IMR-90 (cell line): ENCODE data around the gene CST9. TPM values are rescaled to one million over a fixed set of nuclear protein-coding genes. Genes with fewer than 3 reads are reported as not detected.

Source experiments
- ATAC-seq: fragments of 200-7000 bp; cut with Tn5 transposase; 2 replicates; pipeline ENCODE4 v1.9.1; 2020; ENCODE audit warnings: low read depth, mild to moderate bottlenecking, moderate library complexity
- BruUV-seq: library from RNA; stranded (reverse); fragments of 400-500 nt; replicated peaks from 2 replicates; lab custom pipeline; 2021; lab: Mats Ljungman, UMichigan
- CTCF ChIA-PET: fragments of 300-600 bp; formaldehyde crosslinking; extraction: SDS; loops from one replicate; lab custom pipeline; 2021; ENCODE audit warnings: antibody characterized with exemption; lab: Yijun Ruan, JAX
- POLR2A ChIA-PET: fragments of 300-600 bp; sonication (Branson Sonifier 250); formaldehyde crosslinking; loops from one replicate; lab custom pipeline; 2022; ENCODE audit warnings: antibody characterized with exemption; ENCODE audit not compliant: unreplicated experiment; lab: Charles Lee
- DNase-seq: peaks from one replicate; pipeline ENCODE4 v3.0.0; 2013
- H2AFZ ChIP-seq: replicated peaks from 2 replicates; pipeline ENCODE3; 2013; ENCODE audit warnings: low read length, mild to moderate bottlenecking; ENCODE audit not compliant: poor library complexity
- H2AK5ac ChIP-seq: 2 replicates; pipeline ENCODE4 v1.6.1; 2013; ENCODE audit warnings: low read depth, low read length, inconsistent platforms
- H2AK9ac ChIP-seq: replicated peaks from 2 replicates; pipeline ENCODE3; 2013; ENCODE audit warnings: mild to moderate bottlenecking, low read depth, low read length, moderate library complexity; ENCODE audit not compliant: poor library complexity
- H2BK120ac ChIP-seq: 2 replicates; pipeline ENCODE4 v1.6.1; 2013; ENCODE audit warnings: low read depth, low read length, inconsistent platforms
- H2BK15ac ChIP-seq: 3 replicates; pipeline ENCODE4 v1.6.1; 2013; ENCODE audit warnings: low read depth, low read length, inconsistent platforms
- H2BK20ac ChIP-seq: 2 replicates; pipeline ENCODE4 v1.6.1; 2013; ENCODE audit warnings: low read depth, mild to moderate bottlenecking, inconsistent platforms, low read length, moderate library complexity
- H2BK5ac ChIP-seq: 2 replicates; pipeline ENCODE4 v1.6.1; 2013; ENCODE audit warnings: mild to moderate bottlenecking, low read depth, low read length, inconsistent platforms; ENCODE audit not compliant: poor library complexity, severe bottlenecking
- H3K14ac ChIP-seq: replicated peaks from 2 replicates; pipeline ENCODE4 v1.6.1; 2013; ENCODE audit warnings: low read depth, low read length, inconsistent platforms
- H3K18ac ChIP-seq: 2 replicates; pipeline ENCODE4 v1.6.1; 2013; ENCODE audit warnings: low read depth, low read length, control low read depth
- H3K23ac ChIP-seq: 2 replicates; pipeline ENCODE4 v1.6.1; 2013; ENCODE audit warnings: low read depth, low read length, inconsistent platforms
- H3K27ac ChIP-seq: 2 replicates; pipeline ENCODE4 v1.5.1; 2013; ENCODE audit warnings: mild to moderate bottlenecking, control low read depth, low read length; ENCODE audit not compliant: insufficient read depth
- H3K27me3 ChIP-seq: 2 replicates; pipeline ENCODE4 v1.6.1; 2013; ENCODE audit warnings: low read length; ENCODE audit not compliant: control insufficient read depth, insufficient read depth
- H3K36me3 ChIP-seq: 2 replicates; pipeline ENCODE4 v1.6.1; 2013; ENCODE audit warnings: low read length, mixed read lengths; ENCODE audit not compliant: control insufficient read depth, insufficient read depth
- H3K4ac ChIP-seq: 2 replicates; pipeline ENCODE4 v1.6.1; 2013; ENCODE audit warnings: low read depth, low read length, inconsistent platforms
- H3K4me1 ChIP-seq: 2 replicates; pipeline ENCODE4 v1.6.1; 2013; ENCODE audit warnings: low read length, mixed read lengths; ENCODE audit not compliant: control insufficient read depth, insufficient read depth
- H3K4me2 ChIP-seq: 2 replicates; pipeline ENCODE4 v1.6.1; 2013; ENCODE audit warnings: low read depth, mild to moderate bottlenecking, control low read depth, low read length, moderate library complexity
- H3K4me3 ChIP-seq: 2 replicates; pipeline ENCODE4 v1.5.1; 2013; ENCODE audit warnings: low read depth, mild to moderate bottlenecking, control low read depth, low read length, moderate library complexity; ENCODE audit not compliant: insufficient read depth
- H3K56ac ChIP-seq: 2 replicates; pipeline ENCODE4 v1.6.1; 2013; ENCODE audit warnings: low read length, inconsistent platforms; ENCODE audit not compliant: insufficient read depth; ENCODE audit errors: extremely low read depth
- H3K79me1 ChIP-seq, 2 experiments: 2 replicates each; pipeline ENCODE4 v1.6.1; 2013; ENCODE audit warnings: low read length in 2 of 2, inconsistent platforms in 1 of 2, low read depth in 1 of 2
- H3K9ac ChIP-seq: 2 replicates; pipeline ENCODE4 v1.6.1; 2013; ENCODE audit warnings: low read depth, low read length, control low read depth
- H3K9me1 ChIP-seq: 2 replicates; pipeline ENCODE4 v1.6.1; 2013; ENCODE audit warnings: low read length, inconsistent platforms; ENCODE audit not compliant: insufficient read depth
- H3K9me3 ChIP-seq: 2 replicates; pipeline ENCODE4 v1.6.1; 2013; ENCODE audit warnings: low read length; ENCODE audit not compliant: control insufficient read depth, insufficient read depth
- H4K20me1 ChIP-seq: 2 replicates; pipeline ENCODE4 v1.6.1; 2013; ENCODE audit warnings: low read length, inconsistent platforms; ENCODE audit not compliant: insufficient read depth
- H4K5ac ChIP-seq: 2 replicates; pipeline ENCODE4 v1.6.1; 2013; ENCODE audit warnings: mild to moderate bottlenecking, low read depth, low read length, control low read depth
- H4K8ac ChIP-seq, 2 experiments: 2 replicates each; pipeline ENCODE4 v1.6.1; 2013; ENCODE audit warnings: low read depth in 2 of 2, low read length in 2 of 2, control low read depth in 1 of 2, inconsistent platforms in 1 of 2
- H4K91ac ChIP-seq: 2 replicates; pipeline ENCODE4 v1.6.1; 2013; ENCODE audit warnings: low read depth, low read length, inconsistent platforms; ENCODE audit not compliant: insufficient read depth
- BHLHE40 ChIP-seq: fragments of 150-350 bp; IDR thresholded peaks from 2 replicates; pipeline ENCODE4 v1.6.1; 2016; ENCODE audit warnings: mild to moderate bottlenecking, low read depth, low read length
- CEBPB ChIP-seq: IDR thresholded peaks from 2 replicates; pipeline ENCODE4 v1.6.1; 2012; ENCODE audit warnings: low read depth, low read length, improper control_type of control experiment
- CHD1 ChIP-seq: IDR thresholded peaks from 2 replicates; pipeline ENCODE4 v1.6.1; 2012; ENCODE audit warnings: low read depth, low read length, improper control_type of control experiment
- FOS ChIP-seq: fragments of 150-350 bp; IDR thresholded peaks from 2 replicates; pipeline ENCODE4 v1.6.1; 2016; ENCODE audit warnings: low read depth, low read length
- MAFK ChIP-seq: IDR thresholded peaks from 2 replicates; pipeline ENCODE4 v1.6.1; 2012; ENCODE audit warnings: low read depth, low read length, improper control_type of control experiment
- MAZ ChIP-seq: IDR thresholded peaks from 2 replicates; pipeline ENCODE4 v1.6.1; 2012; ENCODE audit warnings: low read depth, mild to moderate bottlenecking, low read length, improper control_type of control experiment, moderate library complexity, borderline replicate concordance
- MXI1 ChIP-seq: IDR thresholded peaks from 2 replicates; pipeline ENCODE4 v1.6.1; 2012; ENCODE audit warnings: low read depth, mild to moderate bottlenecking, low read length, moderate library complexity, borderline replicate concordance
- NFE2L2 ChIP-seq: fragments of 150-350 bp; IDR thresholded peaks from 2 replicates; pipeline ENCODE4 v1.6.1; 2016; ENCODE audit warnings: low read depth, mild to moderate bottlenecking, low read length
- POLR2A ChIP-seq: IDR thresholded peaks from 2 replicates; pipeline ENCODE4 v1.6.1; 2012; ENCODE audit warnings: mild to moderate bottlenecking, low read depth, low read length
- RAD21 ChIP-seq: IDR thresholded peaks from 2 replicates; pipeline ENCODE4 v1.6.1; 2012; ENCODE audit warnings: low read length, improper control_type of control experiment
- RCOR1 ChIP-seq: IDR thresholded peaks from 2 replicates; pipeline ENCODE4 v1.6.1; 2012; ENCODE audit warnings: mild to moderate bottlenecking, low read length, improper control_type of control experiment; ENCODE audit not compliant: insufficient replicate concordance
- RFX5 ChIP-seq: IDR thresholded peaks from 2 replicates; pipeline ENCODE4 v1.8.0; 2012; ENCODE audit warnings: low read depth, mild to moderate bottlenecking, low read length, moderate library complexity
- SMC3 ChIP-seq: fragments of 150-350 bp; IDR thresholded peaks from 2 replicates; pipeline ENCODE4 v1.6.1; 2016; ENCODE audit warnings: low read depth, mild to moderate bottlenecking, antibody characterized with exemption, low read length, moderate library complexity
- WGBS, 2 experiments: methylation state at CpG; one replicate each; pipeline versions ENCODE4 v1.1.5 to v1.1.7; 2013; ENCODE audit warnings: missing lambda C conversion rate in 2 of 2; ENCODE audit not compliant: insufficient read length in 1 of 2; ENCODE audit errors: extremely low coverage in 2 of 2; 5-methylcytosine and 5-hydroxymethylcytosine counted together
- dilution Hi-C: fragments of 300-500 bp; cut with HindIII; formaldehyde crosslinking; loops from one replicate; pipeline ENCODE4 v1.14.3; 2018; ENCODE audit warnings: low sequenced_read_pairs; ENCODE audit not compliant: unreplicated experiment
- in situ Hi-C: fragments of 300-500 bp; cut with MboI; formaldehyde crosslinking; loops from 3 replicates; pipeline ENCODE4 v1.14.3; 2019; ENCODE audit warnings: low sequenced_read_pairs, inconsistent platforms, mixed read lengths
- intact Hi-C: fragments of 100-400 bp; cut with micrococcal nuclease; formaldehyde crosslinking; loops from 2 replicates; pipeline ENCODE4 v1.10.0; 2022
- polyA plus RNA-seq, 3 experiments: library from polyadenylated mRNA; depleted of rRNA; stranded (reverse); fragments of >200 nt; gene quantifications; 2 replicates each; pipeline ENCODE4 v1.2.3, GENCODE V29; 2012; ENCODE audit warnings: low replicate concordance in 1 of 3
- total RNA-seq: library from RNA; depleted of rRNA; stranded (reverse); fragments of >200 nt; gene quantifications from 2 replicates; pipeline ENCODE4 v1.2.3, GENCODE V29; 2012
- TF ChIP-seq, protein P1 (sequence below): conservative IDR thresholded peaks from 2 replicates; pipeline ENCODE4 v1.5.1; 2012; ENCODE audit warnings: mild to moderate bottlenecking, low read depth, low read length, improper control_type of control experiment
- TF ChIP-seq, protein P2 (sequence below): fragments of 150-350 bp; IDR thresholded peaks from 2 replicates; pipeline ENCODE4 v1.6.1; 2017; ENCODE audit warnings: mild to moderate bottlenecking, antibody characterized with exemption, low read length, low read depth
- TF ChIP-seq, protein P3 (sequence below): fragments of 150-350 bp; IDR thresholded peaks from 2 replicates; pipeline ENCODE4 v1.6.1; 2016; ENCODE audit warnings: low read depth, mild to moderate bottlenecking, low read length, moderate library complexity, borderline replicate concordance

CST9 gene
- total and polyA plus RNA-seq, 2 of the 4 experiments (the other 2 are of a cell fraction), result not detected

DNA sequence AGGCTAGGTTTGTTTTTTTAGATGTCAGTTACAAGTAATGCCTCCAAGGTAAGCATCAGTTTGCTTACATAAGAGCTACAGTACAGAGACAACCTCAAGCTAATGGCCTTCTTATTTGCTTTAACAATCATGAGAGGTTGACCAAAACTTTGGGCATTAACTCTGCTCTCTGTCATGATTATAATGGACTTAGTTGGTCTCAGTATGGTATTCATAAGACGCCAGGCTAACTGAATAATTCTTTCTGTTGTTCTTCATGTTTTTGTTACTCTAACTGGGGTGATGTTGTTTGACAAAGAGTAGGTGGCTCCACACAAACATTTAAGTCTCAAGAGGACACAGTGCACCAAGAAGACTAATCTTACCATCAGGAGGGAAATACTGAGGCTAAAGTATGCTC lies 9.8 kb downstream of the CST9 start:
- H3K9me1 ChIP-seq, result no peaks in the 10 kb centered on the region
- TF ChIP-seq, protein P1, sequence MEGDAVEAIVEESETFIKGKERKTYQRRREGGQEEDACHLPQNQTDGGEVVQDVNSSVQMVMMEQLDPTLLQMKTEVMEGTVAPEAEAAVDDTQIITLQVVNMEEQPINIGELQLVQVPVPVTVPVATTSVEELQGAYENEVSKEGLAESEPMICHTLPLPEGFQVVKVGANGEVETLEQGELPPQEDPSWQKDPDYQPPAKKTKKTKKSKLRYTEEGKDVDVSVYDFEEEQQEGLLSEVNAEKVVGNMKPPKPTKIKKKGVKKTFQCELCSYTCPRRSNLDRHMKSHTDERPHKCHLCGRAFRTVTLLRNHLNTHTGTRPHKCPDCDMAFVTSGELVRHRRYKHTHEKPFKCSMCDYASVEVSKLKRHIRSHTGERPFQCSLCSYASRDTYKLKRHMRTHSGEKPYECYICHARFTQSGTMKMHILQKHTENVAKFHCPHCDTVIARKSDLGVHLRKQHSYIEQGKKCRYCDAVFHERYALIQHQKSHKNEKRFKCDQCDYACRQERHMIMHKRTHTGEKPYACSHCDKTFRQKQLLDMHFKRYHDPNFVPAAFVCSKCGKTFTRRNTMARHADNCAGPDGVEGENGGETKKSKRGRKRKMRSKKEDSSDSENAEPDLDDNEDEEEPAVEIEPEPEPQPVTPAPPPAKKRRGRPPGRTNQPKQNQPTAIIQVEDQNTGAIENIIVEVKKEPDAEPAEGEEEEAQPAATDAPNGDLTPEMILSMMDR, result no peak
- TF ChIP-seq, protein P2, sequence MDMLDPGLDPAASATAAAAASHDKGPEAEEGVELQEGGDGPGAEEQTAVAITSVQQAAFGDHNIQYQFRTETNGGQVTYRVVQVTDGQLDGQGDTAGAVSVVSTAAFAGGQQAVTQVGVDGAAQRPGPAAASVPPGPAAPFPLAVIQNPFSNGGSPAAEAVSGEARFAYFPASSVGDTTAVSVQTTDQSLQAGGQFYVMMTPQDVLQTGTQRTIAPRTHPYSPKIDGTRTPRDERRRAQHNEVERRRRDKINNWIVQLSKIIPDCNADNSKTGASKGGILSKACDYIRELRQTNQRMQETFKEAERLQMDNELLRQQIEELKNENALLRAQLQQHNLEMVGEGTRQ, result no peak
- TF ChIP-seq CEBPB, result no peak
- TF ChIP-seq RFX5, result no peak
- TF ChIP-seq, protein P3, sequence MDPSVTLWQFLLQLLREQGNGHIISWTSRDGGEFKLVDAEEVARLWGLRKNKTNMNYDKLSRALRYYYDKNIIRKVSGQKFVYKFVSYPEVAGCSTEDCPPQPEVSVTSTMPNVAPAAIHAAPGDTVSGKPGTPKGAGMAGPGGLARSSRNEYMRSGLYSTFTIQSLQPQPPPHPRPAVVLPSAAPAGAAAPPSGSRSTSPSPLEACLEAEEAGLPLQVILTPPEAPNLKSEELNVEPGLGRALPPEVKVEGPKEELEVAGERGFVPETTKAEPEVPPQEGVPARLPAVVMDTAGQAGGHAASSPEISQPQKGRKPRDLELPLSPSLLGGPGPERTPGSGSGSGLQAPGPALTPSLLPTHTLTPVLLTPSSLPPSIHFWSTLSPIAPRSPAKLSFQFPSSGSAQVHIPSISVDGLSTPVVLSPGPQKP, result no peak
- TF ChIP-seq CHD1, result no peak
- no peak for TF ChIP-seq FOS
- TF ChIP-seq MAFK, result no peak
- no peak for TF ChIP-seq NFE2L2
- TF ChIP-seq RCOR1, result no peak
- no peak for TF ChIP-seq SMC3
- TF ChIP-seq POLR2A, result no peak
- no peak for TF ChIP-seq MAZ
- TF ChIP-seq BHLHE40, result no peak
- no peak for TF ChIP-seq RAD21
- no peak for TF ChIP-seq MXI1
- no peak for ATAC-seq
- no TSS peak for BruUV-seq
- H3K18ac ChIP-seq, result no peak overlapping the region
- H2BK5ac ChIP-seq, result no peak overlapping the region
- H3K4me3 ChIP-seq, result no peak overlapping the region
- in situ Hi-C loops (no loop called here), intact Hi-C loops (no loop called here), dilution Hi-C loops (no loop called here)
- no peak overlapping the region for H2BK120ac ChIP-seq
- H2BK15ac ChIP-seq, result no peak overlapping the region
- no peak overlapping the region for H4K91ac ChIP-seq
- no peak overlapping the region for H3K56ac ChIP-seq
- H3K36me3 ChIP-seq, result no peaks in the 10 kb centered on the region
- H3K4me2 ChIP-seq, result no peak overlapping the region
- no peaks in the 10 kb centered on the region for H3K4me1 ChIP-seq
- H3K79me1 ChIP-seq, result no peaks in the 10 kb centered on the region
- H3K4ac ChIP-seq, result no peak overlapping the region
- H3K27me3 ChIP-seq, result no peaks in the 10 kb centered on the region; the same call in none of the 2 replicates
- H2AK5ac ChIP-seq, result no peak overlapping the region
- ChIA-PET POLR2A (no interaction called here), CTCF (no interaction called here)
- H2AFZ ChIP-seq, result no peak overlapping the region
- WGBS, 2 experiments, result no CpG with 5 or more reads among the region's 1 CpG
- no peaks in the 10 kb centered on the region for H4K20me1 ChIP-seq
- no peak overlapping the region for H3K9ac ChIP-seq
- no peaks in the 10 kb centered on the region for H3K9me3 ChIP-seq
- H3K14ac ChIP-seq, result no peak overlapping the region
- no peak overlapping the region for H2AK9ac ChIP-seq
- no peak for DNase-seq
- H3K23ac ChIP-seq, result no peak overlapping the region
- no peak overlapping the region for H2BK20ac ChIP-seq
- no peak overlapping the region for H4K8ac ChIP-seq
- H3K27ac ChIP-seq, result no peak overlapping the region
- H4K5ac ChIP-seq, result no peak overlapping the region
